ENCODE data around the gene SYT17.

GRCh38 chr16:19241512-19241911, 73.5 kb downstream of the SYT17 start:
- TF ChIP-seq RFX5 (IDR thresholded peaks at IDR 0.05) (no peak), RCOR1 (IDR thresholded peaks at IDR 0.05; ENCODE audit: low read depth, low read length) (no peak), CTCF (IDR thresholded peaks at IDR 0.05) (no peak)

Measured in A549 (cell line).